ENCODE data around the gene PASK. TPM values are rescaled to one million over a fixed set of nuclear protein-coding genes. Genes with fewer than 3 reads are reported as not detected.

PASK gene
- polyA plus RNA-seq, 1 donor (not counting 4 experiments of a cell fraction or from before 2014, with no cell fraction given) = 4.3 TPM

DNA sequence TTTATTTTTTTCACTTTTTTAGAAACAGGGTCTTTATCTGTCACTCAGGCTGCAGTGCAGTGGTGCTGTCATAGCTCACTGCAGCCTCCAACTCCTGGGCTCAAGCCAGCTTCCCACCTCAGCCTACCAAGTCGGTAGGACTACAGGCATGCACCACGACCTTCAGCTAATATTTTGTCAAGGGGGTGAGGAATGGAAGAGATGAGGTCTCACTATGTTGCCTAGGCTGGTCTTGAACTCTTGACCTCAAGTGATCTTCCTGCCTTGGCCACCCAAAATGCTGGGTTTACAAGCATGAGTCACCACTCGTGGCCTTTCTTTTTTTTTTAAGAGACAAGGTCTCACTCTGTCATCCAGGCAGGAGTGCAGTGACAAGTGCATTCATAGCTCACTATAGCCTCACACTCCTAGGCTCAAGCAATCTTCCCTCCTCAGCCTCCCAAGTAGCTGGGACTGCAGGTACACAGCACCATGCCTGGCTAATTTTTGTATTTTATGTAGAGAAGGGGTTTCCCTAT, 14.4 kb upstream of the PASK start:
- H3K4me2 ChIP-seq (ENCODE audit: control insufficient read depth, extremely low read depth, insufficient read depth, low read depth, low read length) = no peak overlapping the region
- no peak overlapping the region for H3K4me3 ChIP-seq (ENCODE audit: control insufficient read depth in 2 of 3, extremely low read depth in 1 of 3, insufficient read depth in 2 of 3, low read depth in 1 of 3, low read length in 3 of 3)
- H3K9me3 ChIP-seq (ENCODE audit: control insufficient read depth, low read depth, low read length) = no peaks in the 10 kb centered on the region
- no peak overlapping the region for H3K9ac ChIP-seq (ENCODE audit: control insufficient read depth, extremely low read depth, insufficient read depth, low read length)
- H3K27me3 ChIP-seq (ENCODE audit: control insufficient read depth, extremely low read depth, insufficient read depth, low read length) = no peaks in the 10 kb centered on the region
- no peaks in the 10 kb centered on the region for H3K9me1 ChIP-seq (ENCODE audit: control insufficient read depth, extremely low read depth, insufficient read depth, low read length)
- dilution Hi-C loops (cut with MboI; ENCODE audit: extremely low pct_ligation_motif_present, low sequenced_read_pairs) = no loop called here
- H3K79me2 ChIP-seq (ENCODE audit: control insufficient read depth, insufficient read depth, low read length) = no peaks in the 10 kb centered on the region
- TF ChIP-seq, protein P1, sequence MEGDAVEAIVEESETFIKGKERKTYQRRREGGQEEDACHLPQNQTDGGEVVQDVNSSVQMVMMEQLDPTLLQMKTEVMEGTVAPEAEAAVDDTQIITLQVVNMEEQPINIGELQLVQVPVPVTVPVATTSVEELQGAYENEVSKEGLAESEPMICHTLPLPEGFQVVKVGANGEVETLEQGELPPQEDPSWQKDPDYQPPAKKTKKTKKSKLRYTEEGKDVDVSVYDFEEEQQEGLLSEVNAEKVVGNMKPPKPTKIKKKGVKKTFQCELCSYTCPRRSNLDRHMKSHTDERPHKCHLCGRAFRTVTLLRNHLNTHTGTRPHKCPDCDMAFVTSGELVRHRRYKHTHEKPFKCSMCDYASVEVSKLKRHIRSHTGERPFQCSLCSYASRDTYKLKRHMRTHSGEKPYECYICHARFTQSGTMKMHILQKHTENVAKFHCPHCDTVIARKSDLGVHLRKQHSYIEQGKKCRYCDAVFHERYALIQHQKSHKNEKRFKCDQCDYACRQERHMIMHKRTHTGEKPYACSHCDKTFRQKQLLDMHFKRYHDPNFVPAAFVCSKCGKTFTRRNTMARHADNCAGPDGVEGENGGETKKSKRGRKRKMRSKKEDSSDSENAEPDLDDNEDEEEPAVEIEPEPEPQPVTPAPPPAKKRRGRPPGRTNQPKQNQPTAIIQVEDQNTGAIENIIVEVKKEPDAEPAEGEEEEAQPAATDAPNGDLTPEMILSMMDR (optimal IDR thresholded peaks at IDR 0.05 in 1 of 3, IDR thresholded peaks at IDR 0.05 in 1 of 3, conservative IDR thresholded peaks at IDR 0.05 in 1 of 3; ENCODE audit: extremely low read depth in 1 of 3, insufficient read depth in 2 of 3, low read length in 3 of 3) = no peak
- TF ChIP-seq EZH2 (IDR thresholded peaks at IDR 0.05; ENCODE audit: low read length) = no peak
- no peaks in the 10 kb centered on the region for H3K4me1 ChIP-seq (ENCODE audit: control insufficient read depth, extremely low read depth, insufficient read depth, low read length)
- DNase-seq (ENCODE audit: low read depth, low spot score) = no peak
- no peak overlapping the region for H2AFZ ChIP-seq (ENCODE audit: control insufficient read depth, low read length)
- H4K20me1 ChIP-seq (ENCODE audit: control insufficient read depth, extremely low read depth, insufficient read depth, low read length) = peaks cover 5% of the 10 kb centered on the region
- peaks cover 33 to 38% of the 10 kb centered on the region in 2 experiments for H3K36me3 ChIP-seq (ENCODE audit: control insufficient read depth in 2 of 2, extremely low read depth in 1 of 2, insufficient read depth in 2 of 2, low read length in 2 of 2)
- no peak overlapping the region for H3K27ac ChIP-seq (ENCODE audit: control insufficient read depth, insufficient read depth, low read length)
- FAIRE-seq = no peak

DNA sequence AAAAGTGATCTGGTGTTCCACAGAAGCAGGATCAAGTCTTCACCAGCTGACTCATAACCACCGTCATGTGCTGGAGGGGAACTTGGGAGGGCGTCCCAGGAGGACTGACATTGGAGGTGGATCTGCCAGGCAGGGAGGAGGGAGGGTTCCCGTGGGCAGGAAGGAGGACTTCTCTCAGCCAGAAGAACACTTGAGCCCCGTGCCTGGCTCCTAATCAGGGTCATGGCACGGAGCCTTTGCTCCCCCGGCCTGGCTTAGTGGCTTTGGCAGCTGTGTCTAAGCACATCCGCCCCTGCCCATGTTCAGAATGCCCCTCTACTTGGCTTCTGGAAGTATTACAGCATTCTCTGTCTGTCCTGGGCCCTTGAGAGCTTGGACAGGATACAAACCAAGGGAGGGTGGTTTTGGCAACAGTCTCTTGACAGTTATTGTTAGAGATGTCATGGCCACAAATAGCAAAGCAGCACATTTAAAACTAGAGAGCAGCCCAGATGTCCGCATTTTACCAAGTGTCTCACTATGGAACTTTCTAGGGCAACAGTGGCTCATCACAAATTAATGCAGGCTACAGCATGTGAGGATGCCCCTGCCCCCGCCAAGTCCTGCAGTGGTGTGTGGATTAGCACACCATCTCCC, 12.5 kb upstream of the PASK start:
- H3K79me2 ChIP-seq (ENCODE audit: control insufficient read depth, insufficient read depth, low read length) = no peaks in the 10 kb centered on the region
- no peaks in the 10 kb centered on the region for H3K9me3 ChIP-seq (ENCODE audit: control insufficient read depth, low read depth, low read length)
- peaks cover 3% of the 10 kb centered on the region for H4K20me1 ChIP-seq (ENCODE audit: control insufficient read depth, extremely low read depth, insufficient read depth, low read length)
- peaks cover 39 to 42% of the 10 kb centered on the region in 2 experiments for H3K36me3 ChIP-seq (ENCODE audit: control insufficient read depth in 2 of 2, extremely low read depth in 1 of 2, insufficient read depth in 2 of 2, low read length in 2 of 2)
- no peaks in the 10 kb centered on the region for H3K27me3 ChIP-seq (ENCODE audit: control insufficient read depth, extremely low read depth, insufficient read depth, low read length)
- no peak for FAIRE-seq
- no peak overlapping the region for H3K4me2 ChIP-seq (ENCODE audit: control insufficient read depth, extremely low read depth, insufficient read depth, low read depth, low read length)
- no peak overlapping the region for H3K4me3 ChIP-seq (ENCODE audit: control insufficient read depth in 2 of 3, extremely low read depth in 1 of 3, insufficient read depth in 2 of 3, low read depth in 1 of 3, low read length in 3 of 3)
- H2AFZ ChIP-seq (ENCODE audit: control insufficient read depth, low read length) = no peak overlapping the region
- no peaks in the 10 kb centered on the region for H3K4me1 ChIP-seq (ENCODE audit: control insufficient read depth, extremely low read depth, insufficient read depth, low read length)
- TF ChIP-seq EZH2 (IDR thresholded peaks at IDR 0.05; ENCODE audit: low read length) = no peak
- TF ChIP-seq, protein P1 (optimal IDR thresholded peaks at IDR 0.05 in 1 of 3, IDR thresholded peaks at IDR 0.05 in 1 of 3, conservative IDR thresholded peaks at IDR 0.05 in 1 of 3; ENCODE audit: extremely low read depth in 1 of 3, insufficient read depth in 2 of 3, low read length in 3 of 3) = no peak
- dilution Hi-C loops (cut with MboI; ENCODE audit: extremely low pct_ligation_motif_present, low sequenced_read_pairs) = no loop called here
- no peak overlapping the region for H3K9ac ChIP-seq (ENCODE audit: control insufficient read depth, extremely low read depth, insufficient read depth, low read length)
- no peaks in the 10 kb centered on the region for H3K9me1 ChIP-seq (ENCODE audit: control insufficient read depth, extremely low read depth, insufficient read depth, low read length)
- DNase-seq (ENCODE audit: low read depth, low spot score) = no peak
- H3K27ac ChIP-seq (ENCODE audit: control insufficient read depth, insufficient read depth, low read length) = no peak overlapping the region
